DND-41 (cell line): Measurements from ENCODE around the gene USP17L20.
"Not testable (repeated sequence)": the region's sequence is repeated elsewhere in the genome, so short reads cannot be mapped to it uniquely, and the experiment has no call there.

Experiments used
- CTCF ChIP-seq: IDR thresholded peaks from 2 replicates; pipeline ENCODE4 v1.5.1; 2012; ENCODE audit warnings: borderline replicate concordance, low read length, moderate library complexity, mild to moderate bottlenecking; ENCODE audit not compliant: poor library complexity, severe bottlenecking; ENCODE audit errors: extremely low read depth
- EZH2 ChIP-seq: IDR thresholded peaks from 3 replicates; pipeline ENCODE4 v1.6.1; 2012; ENCODE audit warnings: borderline replicate concordance, low read depth, mild to moderate bottlenecking, moderate library complexity, low read length, inconsistent platforms; ENCODE audit not compliant: severe bottlenecking

- TF ChIP-seq CTCF, EZH2: not testable (repeated sequence)
Measured at GRCh38 chr4:9243579-9243978, 14.3 kb upstream of the USP17L20 start, which contains the start of gene USP17L17.
